ENCODE measurements around the gene NGEF. TPM values are rescaled to one million over a fixed set of nuclear protein-coding genes. Genes with fewer than 3 reads are reported as not detected.

Gene NGEF
- total RNA-seq, 1 donor from 2014 or later, result 0.16 TPM

- TF ChIP-seq, protein P1, sequence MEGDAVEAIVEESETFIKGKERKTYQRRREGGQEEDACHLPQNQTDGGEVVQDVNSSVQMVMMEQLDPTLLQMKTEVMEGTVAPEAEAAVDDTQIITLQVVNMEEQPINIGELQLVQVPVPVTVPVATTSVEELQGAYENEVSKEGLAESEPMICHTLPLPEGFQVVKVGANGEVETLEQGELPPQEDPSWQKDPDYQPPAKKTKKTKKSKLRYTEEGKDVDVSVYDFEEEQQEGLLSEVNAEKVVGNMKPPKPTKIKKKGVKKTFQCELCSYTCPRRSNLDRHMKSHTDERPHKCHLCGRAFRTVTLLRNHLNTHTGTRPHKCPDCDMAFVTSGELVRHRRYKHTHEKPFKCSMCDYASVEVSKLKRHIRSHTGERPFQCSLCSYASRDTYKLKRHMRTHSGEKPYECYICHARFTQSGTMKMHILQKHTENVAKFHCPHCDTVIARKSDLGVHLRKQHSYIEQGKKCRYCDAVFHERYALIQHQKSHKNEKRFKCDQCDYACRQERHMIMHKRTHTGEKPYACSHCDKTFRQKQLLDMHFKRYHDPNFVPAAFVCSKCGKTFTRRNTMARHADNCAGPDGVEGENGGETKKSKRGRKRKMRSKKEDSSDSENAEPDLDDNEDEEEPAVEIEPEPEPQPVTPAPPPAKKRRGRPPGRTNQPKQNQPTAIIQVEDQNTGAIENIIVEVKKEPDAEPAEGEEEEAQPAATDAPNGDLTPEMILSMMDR (IDR thresholded peaks at IDR 0.05; ENCODE audit: borderline replicate concordance), result no peak
- intact Hi-C loops (cut with micrococcal nuclease), result no loop called here
- no peaks in the 10 kb centered on the region for H3K36me3 ChIP-seq
- H3K27ac ChIP-seq (replicated peaks), result no peak overlapping the region
- H3K4me3 ChIP-seq, result no peak overlapping the region
- peaks cover 91% of the 10 kb centered on the region for H3K27me3 ChIP-seq (ENCODE audit: low read depth)
- peaks cover 7% of the 10 kb centered on the region for H3K4me1 ChIP-seq
- no peaks in the 10 kb centered on the region for H3K9me3 ChIP-seq (replicated peaks)
- peak; percentile 9 for DNase-seq
Observed at GRCh38 chr2:232889876-232890401, 123.1 kb downstream of the NGEF start.

- no peaks in the 10 kb centered on the region for H3K36me3 ChIP-seq
- DNase-seq, result no peak
- no peak overlapping the region for H3K4me3 ChIP-seq
- no peaks in the 10 kb centered on the region for H3K9me3 ChIP-seq (replicated peaks)
- H3K4me1 ChIP-seq, result peaks cover 7% of the 10 kb centered on the region
- TF ChIP-seq, protein P1 (IDR thresholded peaks at IDR 0.05; ENCODE audit: borderline replicate concordance), result no peak
- intact Hi-C loops (cut with micrococcal nuclease), result no loop called here
- no peak overlapping the region for H3K27ac ChIP-seq (replicated peaks)
- peaks cover 91% of the 10 kb centered on the region for H3K27me3 ChIP-seq (ENCODE audit: low read depth)
Observed at GRCh38 chr2:232888839-232889529, 124.1 kb downstream of the NGEF start.

DNA sequence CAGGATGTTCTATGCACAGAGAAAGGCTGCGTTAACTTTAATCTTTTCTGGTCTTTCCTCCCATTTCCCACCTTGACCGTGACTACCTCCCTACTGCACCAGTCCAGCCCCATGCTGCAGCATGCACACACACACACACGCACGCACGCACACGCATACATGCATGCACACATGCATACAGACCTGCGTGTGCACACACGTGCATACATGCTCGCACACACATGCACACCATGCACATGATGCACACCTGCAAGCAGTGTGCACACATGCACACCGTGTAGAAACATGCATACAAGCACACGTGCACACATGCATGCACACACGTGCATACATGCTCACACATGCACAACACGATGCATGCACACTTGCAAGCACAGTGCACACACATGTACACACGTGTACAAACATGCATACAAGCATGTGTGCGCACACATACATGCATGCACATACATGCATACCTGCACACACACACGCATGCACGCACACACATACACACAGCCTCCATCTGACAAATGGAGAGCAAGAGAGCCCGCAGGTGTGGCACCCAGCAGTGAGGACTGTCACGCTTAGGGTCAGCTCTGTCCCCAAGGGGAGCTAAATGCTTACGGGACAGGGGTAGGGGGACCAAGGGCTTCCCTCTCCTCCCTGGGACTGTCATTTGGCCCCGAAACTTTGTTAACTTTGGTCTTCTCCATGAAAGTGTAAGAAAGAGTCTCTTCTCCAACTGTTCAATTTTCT, 124.8 kb downstream of the NGEF start:
- Histone ChIP-seq H3K9me3 (replicated peaks) (no peaks in the 10 kb centered on the region), H3K4me3 (no peak overlapping the region), H3K4me1 (peaks cover 7% of the 10 kb centered on the region), H3K27me3 (ENCODE audit: low read depth) (peaks cover 85% of the 10 kb centered on the region), H3K36me3 (no peaks in the 10 kb centered on the region), H3K27ac (replicated peaks) (no peak overlapping the region)
- TF ChIP-seq, protein P1 (IDR thresholded peaks at IDR 0.05; ENCODE audit: borderline replicate concordance), result no peak
- intact Hi-C loops (cut with micrococcal nuclease), result no loop called here
- no peak for DNase-seq

GRCh38 chr2:232887171-232887850, 125.7 kb downstream of the NGEF start:
- intact Hi-C loops (cut with micrococcal nuclease), result no loop called here
- H3K4me1 ChIP-seq, result peaks cover 7% of the 10 kb centered on the region
- H3K9me3 ChIP-seq (replicated peaks), result no peaks in the 10 kb centered on the region
- H3K27me3 ChIP-seq (ENCODE audit: low read depth), result peaks cover 75% of the 10 kb centered on the region
- H3K36me3 ChIP-seq, result no peaks in the 10 kb centered on the region
- no peak overlapping the region for H3K27ac ChIP-seq (replicated peaks)
- TF ChIP-seq, protein P1 (IDR thresholded peaks at IDR 0.05; ENCODE audit: borderline replicate concordance), result no peak
- H3K4me3 ChIP-seq, result no peak overlapping the region
- no peak for DNase-seq

- DNase-seq, result no peak
- peaks cover 69% of the 10 kb centered on the region for H3K27me3 ChIP-seq (ENCODE audit: low read depth)
- no peaks in the 10 kb centered on the region for H3K36me3 ChIP-seq
Observed at GRCh38 chr2:232886632-232887031, 126.4 kb downstream of the NGEF start.

More at GRCh38 chr2:232886632-232887031, 126.4 kb downstream of the NGEF start:
- intact Hi-C loops (cut with micrococcal nuclease), result no loop called here
- no peak overlapping the region for H3K27ac ChIP-seq (replicated peaks)
- H3K4me1 ChIP-seq, result peaks cover 7% of the 10 kb centered on the region
- TF ChIP-seq, protein P1 (IDR thresholded peaks at IDR 0.05; ENCODE audit: borderline replicate concordance), result no peak
- no peak overlapping the region for H3K4me3 ChIP-seq
- H3K9me3 ChIP-seq (replicated peaks), result no peaks in the 10 kb centered on the region

Data from left ventricle myocardium inferior (tissue), 1 donor.